ENCODE measurements around the gene SSBP3. TPM values are rescaled to one million over a fixed set of nuclear protein-coding genes. Genes with fewer than 3 reads are reported as not detected.
A peak's percentile ranks its signal among the peaks of the same experiment; 100 is the strongest.

SSBP3 gene
- total and polyA plus RNA-seq, 9 of the 15 experiments (the other 6 are each of a cell fraction or from before 2014, with no cell fraction given) = 8.7 to 108 (median 33.8) TPM

- H3K9ac ChIP-seq (ENCODE audit: insufficient read depth in 1 of 2, low read depth in 2 of 2, low read length in 2 of 2) = 0 out of 4 replicates have a peak overlapping the region, but pooled peaks of 1 of the 2 experiments have one; percentile 19
- in situ Hi-C loops (cut with MboI) (no loop called here), intact Hi-C loops (cut with micrococcal nuclease) (no loop called here)
- H3K27ac ChIP-seq (ENCODE audit: extremely low read depth, low read depth, low read length) = no peak overlapping the region
- no peak for DNase-seq (ENCODE audit: extremely low read depth in 1 of 4, low spot score in 3 of 4)
- ChIA-PET CTCF (ENCODE audit: low intra/inter-chr PET ratio) (no interaction called here), POLR2A (no interaction called here)
- H3K4me1 ChIP-seq (replicated peaks in 1 of 2; ENCODE audit: control insufficient read depth in 2 of 2, insufficient read depth in 2 of 2, low read length in 2 of 2) = peaks cover 44 to 53% of the 10 kb centered on the region in 2 experiments
- no peak for FAIRE-seq
- WGBS (ENCODE audit: insufficient coverage, low coverage, missing lambda C conversion rate) = 84% methylated on average over 8 of the region's 8 CpGs
- no peak overlapping the region for H3K4me3 ChIP-seq
- H3K4me2 ChIP-seq (ENCODE audit: insufficient read depth, low read length) = no peak overlapping the region
- H3K9me3 ChIP-seq (replicated peaks; ENCODE audit: control insufficient read depth, insufficient read depth, low read depth, low read length) = no peaks in the 10 kb centered on the region
- peaks cover 88% of the 10 kb centered on the region for H3K79me2 ChIP-seq (ENCODE audit: control insufficient read depth, insufficient read depth, low read length)
- H2AFZ ChIP-seq (ENCODE audit: low read depth, low read length) = no peak overlapping the region
- no peaks in the 10 kb centered on the region for H3K27me3 ChIP-seq (ENCODE audit: control insufficient read depth in 2 of 2, insufficient read depth in 2 of 2, low read length in 2 of 2)
- peaks cover 4% of the 10 kb centered on the region for H3K9me1 ChIP-seq (ENCODE audit: control insufficient read depth, insufficient read depth, low read length)
- no peak for ATAC-seq
- H3K36me3 ChIP-seq (ENCODE audit: control insufficient read depth, insufficient read depth, low read length) = peaks cover 46% of the 10 kb centered on the region
- H4K20me1 ChIP-seq (replicated peaks; ENCODE audit: control insufficient read depth, insufficient read depth, low read length) = peaks cover 37% of the 10 kb centered on the region
- TF ChIP-seq RFX1 (IDR thresholded peaks at IDR 0.05) = peak; percentile 76
- TF ChIP-seq ZNF354B (CRISPR knock-in tag; IDR thresholded peaks at IDR 0.05) = no peak
- no peak for TF ChIP-seq ZNF224 (CRISPR knock-in tag; IDR thresholded peaks at IDR 0.05)
- no peak for TF ChIP-seq PTTG1 (tag; IDR thresholded peaks at IDR 0.05; ENCODE audit: low read depth)
- no TSS peak for BruUV-seq (replicated peaks)
Observed at GRCh38 chr1:54372978-54373377, 33.2 kb downstream of the SSBP3 start.

GRCh38 chr1:54371942-54372275 is 34.3 kb downstream of the SSBP3 start:
- no peaks in the 10 kb centered on the region for H3K27me3 ChIP-seq (ENCODE audit: control insufficient read depth in 2 of 2, insufficient read depth in 2 of 2, low read length in 2 of 2)
- no peak overlapping the region for H3K4me3 ChIP-seq
- H3K4me1 ChIP-seq (replicated peaks in 1 of 2; ENCODE audit: control insufficient read depth in 2 of 2, insufficient read depth in 2 of 2, low read length in 2 of 2) = peaks cover 33 to 44% of the 10 kb centered on the region in 2 experiments
- FAIRE-seq = no peak
- intact Hi-C loops (cut with micrococcal nuclease) = no loop called here
- no peak overlapping the region for H2AFZ ChIP-seq (ENCODE audit: low read depth, low read length)
- H3K36me3 ChIP-seq (ENCODE audit: control insufficient read depth, insufficient read depth, low read length) = peaks cover 53% of the 10 kb centered on the region
- peaks cover 4% of the 10 kb centered on the region for H3K9me1 ChIP-seq (ENCODE audit: control insufficient read depth, insufficient read depth, low read length)
- H3K79me2 ChIP-seq (ENCODE audit: control insufficient read depth, insufficient read depth, low read length) = peaks cover 83% of the 10 kb centered on the region
- H4K20me1 ChIP-seq (replicated peaks; ENCODE audit: control insufficient read depth, insufficient read depth, low read length) = peaks cover 44% of the 10 kb centered on the region
- peak in 1 of 4 experiments; percentile 43 for DNase-seq (ENCODE audit: extremely low read depth in 1 of 4, low spot score in 3 of 4)
- in situ Hi-C loops (cut with MboI) = no loop called here
- ChIA-PET POLR2A (interaction anchor here (1.6 kb wide), 1 partner anchor 32 kb away, joined by 4 read pairs; no protein-coding TSS in a partner anchor), CTCF (ENCODE audit: low intra/inter-chr PET ratio) (no interaction called here)
- H3K27ac ChIP-seq (ENCODE audit: extremely low read depth, low read depth, low read length) = peak overlapping the region; percentile 8; the same call in 1 of the 3 replicates
- H3K4me2 ChIP-seq (ENCODE audit: insufficient read depth, low read length) = no peak overlapping the region; the same call in 1 of the 2 replicates
- no TSS peak for BruUV-seq (replicated peaks)
- peak overlapping the region in 1 of 2 experiments; percentile 57; a peak in 1 of 4 replicates for H3K9ac ChIP-seq (ENCODE audit: insufficient read depth in 1 of 2, low read depth in 2 of 2, low read length in 2 of 2)
- H3K9me3 ChIP-seq (replicated peaks; ENCODE audit: control insufficient read depth, insufficient read depth, low read depth, low read length) = no peaks in the 10 kb centered on the region
- ATAC-seq = no peak
- WGBS (ENCODE audit: insufficient coverage, low coverage, missing lambda C conversion rate) = 35% methylated on average over 4 of the region's 4 CpGs
- TF ChIP-seq, protein P1, sequence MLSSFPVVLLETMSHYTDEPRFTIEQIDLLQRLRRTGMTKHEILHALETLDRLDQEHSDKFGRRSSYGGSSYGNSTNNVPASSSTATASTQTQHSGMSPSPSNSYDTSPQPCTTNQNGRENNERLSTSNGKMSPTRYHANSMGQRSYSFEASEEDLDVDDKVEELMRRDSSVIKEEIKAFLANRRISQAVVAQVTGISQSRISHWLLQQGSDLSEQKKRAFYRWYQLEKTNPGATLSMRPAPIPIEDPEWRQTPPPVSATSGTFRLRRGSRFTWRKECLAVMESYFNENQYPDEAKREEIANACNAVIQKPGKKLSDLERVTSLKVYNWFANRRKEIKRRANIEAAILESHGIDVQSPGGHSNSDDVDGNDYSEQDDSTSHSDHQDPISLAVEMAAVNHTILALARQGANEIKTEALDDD (IDR thresholded peaks at IDR 0.05) = peak; percentile 92
- TF ChIP-seq ATF7 (IDR thresholded peaks at IDR 0.05) = no peak
- no peak for TF ChIP-seq REST (IDR thresholded peaks at IDR 0.05; ENCODE audit: borderline replicate concordance)
- no peak for TF ChIP-seq REST (CRISPR knock-in tag; IDR thresholded peaks at IDR 0.05; ENCODE audit: low read depth)
